ENCODE results near the gene LSM14A. TPM values are rescaled to one million over a fixed set of nuclear protein-coding genes. Genes with fewer than 3 reads are reported as not detected.
A peak's percentile ranks its signal among the peaks of the same experiment; 100 is the strongest.

LSM14A gene
- total RNA-seq, 1 experiment from 2014 or later, result 171 TPM

DNA sequence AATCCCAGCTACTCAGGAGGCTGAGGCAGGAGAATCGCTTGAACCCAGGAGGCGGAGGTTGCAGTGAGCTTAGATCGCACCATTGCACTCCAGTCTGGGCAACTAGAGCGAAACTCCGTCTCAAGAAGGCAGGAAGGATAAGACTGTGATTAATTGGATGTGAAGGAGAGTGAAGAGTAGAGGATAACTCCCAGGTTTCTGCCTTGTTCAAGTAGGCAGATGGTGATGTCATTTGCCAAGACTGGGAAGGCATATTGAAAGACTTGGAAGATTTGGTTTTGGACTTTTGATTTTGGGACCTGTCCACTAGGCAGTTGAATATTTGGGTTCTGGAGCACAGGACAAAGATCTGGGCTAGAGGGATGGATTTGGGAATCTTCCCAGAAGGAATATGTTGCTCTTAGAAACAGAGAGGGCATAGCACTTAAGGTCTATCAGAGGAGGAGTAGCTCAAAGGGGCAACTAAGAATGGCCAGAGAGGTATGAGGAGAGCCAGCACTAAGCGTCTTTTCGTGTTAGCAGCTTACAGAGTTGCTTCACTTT, 102.1 kb downstream of the LSM14A start:
- Histone ChIP-seq H3K9ac (ENCODE audit: low read length) (no peak overlapping the region), H3K9me3 (ENCODE audit: low read length) (no peaks in the 10 kb centered on the region), H3K79me2 (ENCODE audit: low read length) (peaks cover 96% of the 10 kb centered on the region), H3K27ac (ENCODE audit: low read length) (no peak overlapping the region), H3K4me2 (ENCODE audit: low read depth, low read length, poor library complexity, severe bottlenecking) (no peak overlapping the region), H3K9me2 (replicated peaks; ENCODE audit: insufficient read depth, low read length) (no peaks in the 10 kb centered on the region), H3K4me3 (ENCODE audit: low read length) (no peak overlapping the region), H3K27me3 (ENCODE audit: low read length) (no peaks in the 10 kb centered on the region), H2AFZ (ENCODE audit: low read length) (no peak overlapping the region), H3K4me1 (ENCODE audit: low read length) (peaks cover 60% of the 10 kb centered on the region), H3K36me3 (ENCODE audit: insufficient read depth, low read length) (peaks cover 11% of the 10 kb centered on the region; the same call in 1 of the 2 replicates), H4K20me1 (ENCODE audit: insufficient read depth, low read depth, low read length) (no peaks in the 10 kb centered on the region)
- DNase-seq, result peak; percentile 44

DNA sequence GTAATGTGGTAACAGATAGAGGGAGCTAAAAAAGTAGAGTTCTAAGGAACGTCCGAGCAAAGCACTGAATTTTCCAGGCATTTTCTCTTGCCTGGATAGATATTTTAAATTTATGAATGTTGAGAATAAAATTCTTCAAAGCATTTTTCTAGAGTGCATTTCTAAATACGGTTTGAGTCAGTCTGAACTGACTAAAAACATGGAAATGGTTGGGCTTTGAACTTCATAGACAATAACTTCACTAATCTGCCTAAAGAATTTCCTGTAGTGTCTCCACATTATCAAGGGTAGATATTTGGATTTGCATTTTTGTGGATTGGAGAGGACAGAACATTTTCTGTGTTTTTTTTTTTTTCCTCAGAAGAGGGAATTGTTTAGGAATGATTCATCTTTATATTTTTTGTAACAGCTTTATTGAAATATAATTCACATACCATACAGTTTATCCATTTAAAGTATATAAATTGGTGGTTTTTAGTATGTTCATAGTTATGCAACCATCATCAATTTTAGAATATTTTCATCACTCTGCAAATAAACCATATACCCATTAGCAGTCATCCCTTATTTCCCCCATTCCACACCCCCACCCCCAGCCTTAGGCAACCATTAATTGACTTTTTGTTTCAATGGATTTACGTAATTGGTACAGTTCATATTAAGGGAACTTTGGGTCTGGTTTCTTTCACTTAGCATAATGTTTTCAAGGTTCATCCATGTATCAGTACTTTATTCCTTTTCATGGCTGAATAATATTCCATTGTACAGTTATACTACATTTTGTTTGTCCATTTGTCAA, 102.7 kb downstream of the LSM14A start:
- no peak overlapping the region for H3K27ac ChIP-seq (ENCODE audit: low read length)

DNA sequence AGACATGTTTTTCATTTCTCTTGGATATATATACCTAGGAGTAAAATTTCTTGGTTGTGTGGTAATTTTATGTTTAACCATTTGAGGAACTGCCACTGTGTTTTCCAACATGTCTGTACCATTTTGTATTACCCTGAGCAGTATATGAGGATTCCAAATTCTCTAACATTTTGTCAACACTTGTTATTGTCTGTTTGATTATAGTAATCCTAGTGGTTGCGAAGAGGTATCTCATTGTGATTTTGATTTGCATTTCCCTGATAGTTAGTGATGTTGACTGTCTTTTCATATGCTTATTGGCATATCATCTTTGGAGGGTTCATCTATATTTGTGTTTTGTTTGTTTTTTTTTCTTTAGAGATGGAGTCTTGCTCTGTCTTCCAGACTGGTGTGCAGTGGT, 103.4 kb downstream of the LSM14A start:
- H3K79me2 ChIP-seq (ENCODE audit: low read length), result peaks cover 98% of the 10 kb centered on the region
- H3K9ac ChIP-seq (ENCODE audit: low read length), result no peak overlapping the region
- H3K36me3 ChIP-seq (ENCODE audit: insufficient read depth, low read length), result peaks cover 11% of the 10 kb centered on the region; the same call in 1 of the 2 replicates
- H3K4me1 ChIP-seq (ENCODE audit: low read length), result peaks cover 46% of the 10 kb centered on the region
- H3K4me2 ChIP-seq (ENCODE audit: low read depth, low read length, poor library complexity, severe bottlenecking), result no peak overlapping the region
- H3K9me2 ChIP-seq (replicated peaks; ENCODE audit: insufficient read depth, low read length), result no peaks in the 10 kb centered on the region
- H2AFZ ChIP-seq (ENCODE audit: low read length), result no peak overlapping the region
- H3K27me3 ChIP-seq (ENCODE audit: low read length), result no peaks in the 10 kb centered on the region
- no peaks in the 10 kb centered on the region for H4K20me1 ChIP-seq (ENCODE audit: insufficient read depth, low read depth, low read length)
- no peak for DNase-seq
- H3K9me3 ChIP-seq (ENCODE audit: low read length), result no peaks in the 10 kb centered on the region
- H3K27ac ChIP-seq (ENCODE audit: low read length), result peak overlapping the region; percentile 87; the same call in 1 of the 2 replicates
- H3K4me3 ChIP-seq (ENCODE audit: low read length), result no peak overlapping the region

More for the DNA sequence above, 102.7 kb downstream of the LSM14A start:
- Histone ChIP-seq H3K4me1 (ENCODE audit: low read length) (peaks cover 53% of the 10 kb centered on the region), H3K36me3 (ENCODE audit: insufficient read depth, low read length) (peaks cover 11% of the 10 kb centered on the region; the same call in 1 of the 2 replicates), H3K4me2 (ENCODE audit: low read depth, low read length, poor library complexity, severe bottlenecking) (no peak overlapping the region), H3K79me2 (ENCODE audit: low read length) (peaks cover 98% of the 10 kb centered on the region), H3K4me3 (ENCODE audit: low read length) (no peak overlapping the region), H3K9me3 (ENCODE audit: low read length) (no peaks in the 10 kb centered on the region), H3K27me3 (ENCODE audit: low read length) (no peaks in the 10 kb centered on the region), H2AFZ (ENCODE audit: low read length) (no peak overlapping the region), H3K9ac (ENCODE audit: low read length) (no peak overlapping the region), H3K9me2 (replicated peaks; ENCODE audit: insufficient read depth, low read length) (no peaks in the 10 kb centered on the region), H4K20me1 (ENCODE audit: insufficient read depth, low read depth, low read length) (no peaks in the 10 kb centered on the region)
- no peak for DNase-seq

DNA sequence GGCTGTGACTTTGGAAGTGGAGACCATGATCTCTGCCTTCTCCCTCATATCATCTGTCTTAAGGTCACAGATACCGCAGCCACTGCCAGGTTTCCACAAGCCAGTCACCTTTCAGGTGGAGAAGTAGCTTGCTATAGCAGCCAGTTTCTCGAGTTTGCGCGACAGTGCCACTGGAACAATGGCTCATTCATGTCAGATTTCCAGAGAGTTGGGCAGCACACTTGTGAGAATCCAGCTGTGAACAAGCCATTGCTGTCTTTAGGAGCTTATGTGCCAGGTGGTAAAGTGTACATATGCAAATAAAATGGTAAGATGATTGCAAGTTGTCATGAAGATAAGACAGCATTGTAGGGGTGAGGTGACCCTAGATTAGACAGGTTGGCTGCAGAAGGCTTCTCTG, 104.3 kb downstream of the LSM14A start:
- Histone ChIP-seq H3K27me3 (ENCODE audit: low read length) (no peaks in the 10 kb centered on the region), H3K4me3 (ENCODE audit: low read length) (peak overlapping the region; percentile 50), H4K20me1 (ENCODE audit: insufficient read depth, low read depth, low read length) (no peaks in the 10 kb centered on the region), H2AFZ (ENCODE audit: low read length) (no peak overlapping the region), H3K9me2 (replicated peaks; ENCODE audit: insufficient read depth, low read length) (no peaks in the 10 kb centered on the region), H3K4me2 (ENCODE audit: low read depth, low read length, poor library complexity, severe bottlenecking) (peak overlapping the region; percentile 64), H3K9me3 (ENCODE audit: low read length) (no peaks in the 10 kb centered on the region), H3K4me1 (ENCODE audit: low read length) (peaks cover 42% of the 10 kb centered on the region), H3K27ac (ENCODE audit: low read length) (peak overlapping the region; percentile 87), H3K36me3 (ENCODE audit: insufficient read depth, low read length) (peaks cover 11% of the 10 kb centered on the region; the same call in 1 of the 2 replicates), H3K79me2 (ENCODE audit: low read length) (peaks cover 98% of the 10 kb centered on the region), H3K9ac (ENCODE audit: low read length) (peak overlapping the region; percentile 52)
- DNase-seq, result peak; percentile 64

DNA sequence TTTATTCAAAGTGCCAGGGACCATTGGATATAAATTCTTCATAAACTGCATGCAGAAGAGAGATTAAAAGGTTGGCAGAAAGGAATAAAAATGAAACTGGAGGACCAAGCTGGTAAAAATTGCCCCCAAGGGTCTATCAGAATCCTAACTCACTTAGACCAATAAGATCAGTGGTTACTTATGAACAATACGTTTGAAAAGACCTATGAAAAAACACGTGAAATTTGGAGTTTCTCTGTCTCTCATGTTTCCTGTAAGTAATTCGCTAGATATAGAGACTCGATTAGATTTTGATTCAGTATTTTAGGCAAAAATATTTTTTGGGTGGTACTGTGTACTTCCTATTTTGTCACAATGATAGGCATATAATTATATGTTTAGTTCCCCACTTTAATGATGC, 104.9 kb downstream of the LSM14A start:
- peak overlapping the region; percentile 52 for H3K9ac ChIP-seq (ENCODE audit: low read length)
- peak overlapping the region; percentile 87 for H3K27ac ChIP-seq (ENCODE audit: low read length)
- H3K4me1 ChIP-seq (ENCODE audit: low read length), result peaks cover 39% of the 10 kb centered on the region

DNA sequence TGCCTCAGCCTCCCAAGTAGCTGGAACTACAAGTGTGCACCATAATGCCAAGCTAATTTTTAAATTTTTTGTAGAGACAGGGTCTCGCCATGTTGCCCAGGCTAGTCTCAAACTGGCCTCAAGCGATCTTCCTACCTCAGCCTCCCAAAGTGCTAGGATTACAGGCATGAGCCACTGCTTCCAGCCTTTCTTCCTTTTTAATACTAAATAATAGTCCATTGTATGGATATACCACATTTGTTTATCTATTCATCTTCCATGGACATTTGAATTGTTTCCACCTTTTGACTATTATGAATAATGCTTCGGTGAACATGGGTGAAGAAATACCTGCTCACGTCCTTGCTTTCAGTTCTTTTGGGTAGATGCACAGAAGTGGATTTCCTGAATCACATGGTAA, 106.5 kb downstream of the LSM14A start:
- Histone ChIP-seq H3K36me3 (ENCODE audit: insufficient read depth, low read length) (peaks cover 11% of the 10 kb centered on the region; the same call in 1 of the 2 replicates), H3K27me3 (ENCODE audit: low read length) (no peaks in the 10 kb centered on the region), H2AFZ (ENCODE audit: low read length) (no peak overlapping the region), H3K4me3 (ENCODE audit: low read length) (no peak overlapping the region), H3K9me2 (replicated peaks; ENCODE audit: insufficient read depth, low read length) (no peaks in the 10 kb centered on the region), H3K9me3 (ENCODE audit: low read length) (no peaks in the 10 kb centered on the region), H3K79me2 (ENCODE audit: low read length) (peaks cover 97% of the 10 kb centered on the region), H3K4me2 (ENCODE audit: low read depth, low read length, poor library complexity, severe bottlenecking) (no peak overlapping the region), H3K4me1 (ENCODE audit: low read length) (peaks cover 24% of the 10 kb centered on the region), H3K27ac (ENCODE audit: low read length) (peak overlapping the region; percentile 87; the same call in 1 of the 2 replicates), H4K20me1 (ENCODE audit: insufficient read depth, low read depth, low read length) (no peaks in the 10 kb centered on the region), H3K9ac (ENCODE audit: low read length) (no peak overlapping the region)
- DNase-seq, result peak; percentile 26

More for the DNA sequence above, 104.9 kb downstream of the LSM14A start:
- Histone ChIP-seq H4K20me1 (ENCODE audit: insufficient read depth, low read depth, low read length) (no peaks in the 10 kb centered on the region), H3K9me3 (ENCODE audit: low read length) (no peaks in the 10 kb centered on the region), H3K79me2 (ENCODE audit: low read length) (peaks cover 98% of the 10 kb centered on the region), H3K36me3 (ENCODE audit: insufficient read depth, low read length) (peaks cover 11% of the 10 kb centered on the region; the same call in 1 of the 2 replicates), H3K4me2 (ENCODE audit: low read depth, low read length, poor library complexity, severe bottlenecking) (peak overlapping the region; percentile 64), H3K9me2 (replicated peaks; ENCODE audit: insufficient read depth, low read length) (no peaks in the 10 kb centered on the region), H3K27me3 (ENCODE audit: low read length) (no peaks in the 10 kb centered on the region), H3K4me3 (ENCODE audit: low read length) (peak overlapping the region; percentile 50), H2AFZ (ENCODE audit: low read length) (0 out of 2 replicates have a peak overlapping the region, but pooled peaks have one; percentile 2)
- peak; percentile 57 for DNase-seq

Other genes with a start within 250 kb of the LSM14A start
- gene GARRE1, start 82.0 kb downstream of the LSM14A start, total RNA-seq (2014; rRNA removed; shearing (Covaris generic); ENCODE audit: low replicate concordance), result 22.1 and 22.8 TPM in 2 replicates
- 219 and 234 TPM in 2 replicates for gene GPI, start 192.7 kb downstream of the LSM14A start, total RNA-seq (2014; rRNA removed; shearing (Covaris generic); ENCODE audit: low replicate concordance)
- gene PDCD2L, start 231.9 kb downstream of the LSM14A start, total RNA-seq (2014; rRNA removed; shearing (Covaris generic); ENCODE audit: low replicate concordance), result 38.1 and 38.7 TPM in 2 replicates

Data from Karpas-422 (cell line).